Heart left ventricle (tissue), 16 donors: Measurements from ENCODE around the gene GAN. TPM values are rescaled to one million over a fixed set of nuclear protein-coding genes. Genes with fewer than 3 reads are reported as not detected.

ENCODE experiments used
- ATAC-seq, 4 donors: fragments of 200-7000 bp; cut with Tn5 transposase; one replicate each; pipeline ENCODE4 v1.9.1; 2020 to 2022; ENCODE audit warnings: moderate library complexity in 4 of 4, mild to moderate bottlenecking in 3 of 4, moderate number of reproducible peaks in 1 of 4
- DNase-seq, 5 donors: peaks; one replicate each; pipeline ENCODE4 v3.0.0-alpha.2; 2020
- H3K27ac ChIP-seq, 12 donors: fragments of 200-600 bp; sonication (generic) in 4 of 12; one replicate each; pipeline versions ENCODE4 v1.5.0 to v1.8.0; 2016 to 2022; ENCODE audit warnings: mild to moderate bottlenecking in 2 of 12
- H3K27me3 ChIP-seq, 9 donors: fragments of 200-600 bp; sonication (generic) in 2 of 9; one replicate each; pipeline versions ENCODE4 v1.5.1 to v1.8.0; 2016 to 2022; ENCODE audit warnings: mild to moderate bottlenecking in 3 of 9
- H3K36me3 ChIP-seq, 9 donors: fragments of 200-600 bp; sonication (generic) in 2 of 9; one replicate each; pipeline versions ENCODE4 v1.5.0 to v1.8.0; 2018 to 2022; ENCODE audit warnings: mild to moderate bottlenecking in 2 of 9
- H3K4me1 ChIP-seq, 12 donors: fragments of 200-600 bp; sonication (generic) in 4 of 12; one replicate each; pipeline versions ENCODE4 v1.5.0 to v1.8.0; 2016 to 2022; ENCODE audit warnings: mild to moderate bottlenecking in 3 of 12
- H3K4me3 ChIP-seq, 12 donors: fragments of 200-600 bp; sonication (generic) in 4 of 12; one replicate each; pipeline versions ENCODE4 v1.5.0 to v1.8.0; 2017 to 2022; ENCODE audit warnings: mild to moderate bottlenecking in 9 of 12, moderate library complexity in 4 of 12
- H3K9me3 ChIP-seq, 12 donors: fragments of 200-600 bp; sonication (generic) in 4 of 12; one replicate each; pipeline versions ENCODE4 v1.5.0 to v1.8.0; 2016 to 2022; ENCODE audit warnings: mild to moderate bottlenecking in 1 of 12
- POLR2A ChIP-seq, 2 donors: fragments of 450-650 bp; IDR thresholded peaks; one replicate each; pipeline ENCODE4 v1.6.1; 2017; ENCODE audit warnings: antibody characterized with exemption in 2 of 2, mild to moderate bottlenecking in 2 of 2, moderate library complexity in 2 of 2
- WGBS, 4 donors: extraction: QIAGEN DNeasy Blood & Tissue Kit in 2 of 4; methylation state at CpG; one replicate each; pipeline versions ENCODE4 v1.1.5 to v1.1.7; 2013 to 2018; 5-methylcytosine and 5-hydroxymethylcytosine counted together
- intact Hi-C, 10 donors: fragments of 100-400 bp; cut with DNase I; formaldehyde crosslinking; loops; one replicate each; pipeline versions ENCODE4 v1.11.1 to v1.14.2; 2022
- polyA plus RNA-seq, 2 donors: library from polyadenylated mRNA; stranded (reverse); fragments of 200-250 nt; gene quantifications; one replicate each; pipeline ENCODE4 v1.2.3, GENCODE V29; 2013
- total RNA-seq, 9 donors: library from RNA; depleted of rRNA in 2 of 9; stranded (reverse); fragments of >200 nt in 2 of 9; fragmentation: NEBNext Ultra II Directional in 3 of 9; extraction: Animal tissue kit (Norgen Biotek cat#: 25700) in 3 of 9; gene quantifications; one replicate each; pipeline versions ENCODE4 v1.1.0 to v1.2.4, GENCODE V29; 2016 to 2023
- TF ChIP-seq, protein P1 (sequence below), 12 donors: fragments of 200-600 bp; sonication (generic) in 4 of 12; IDR thresholded peaks; one replicate each; pipeline versions ENCODE4 v1.5.0 to v1.8.0; 2018 to 2022; ENCODE audit warnings: antibody characterized with exemption in 12 of 12, mild to moderate bottlenecking in 5 of 12
- donor health status: ischemic (EF 13 %, LVEDD 7.1; RV severe dilation, severe dysfunction).
- donor health status: healthy with polysubstance abuse.
- donor health status: DM: no; HTN: yes; CAD: no.
- donor health status: DM: no; HTN: no; CAD: no.
- donor health status: ischemic (EF 25% LVEDD 6.9; RV normal size, moderate dysfunction).
- donor health status: ischemic (EF 25% LVEDD 5.7; RV mildly dilated, moderate dysfunction).
- donor health status: healthy.
- donor health status: DM: yes; HTN: yes; CAD: no.
- donor health status: ischemic (EF 35%, LVEDD 5.7; RV mildly dilated, moderate dysfunction).
- donor health status: nonischemic (EF 11% LVEDD 7.7; RV severe dilation, severe dysfunction).
- donor health status: DM: yes; HTN: yes; CAD: no.
- donor health status: PGD.
- donor health status: ischemic (EF 29% LVEDD 5.4; RV normal size, mild dysfunction).
- donor health status: nonischemic (EF 23%, LVEDD 6.1; RV moderate dilation, normal function).

Gene GAN
- total and polyA plus RNA-seq, 11 donors = 1.6 to 17.7 (median 11.5) TPM

DNA sequence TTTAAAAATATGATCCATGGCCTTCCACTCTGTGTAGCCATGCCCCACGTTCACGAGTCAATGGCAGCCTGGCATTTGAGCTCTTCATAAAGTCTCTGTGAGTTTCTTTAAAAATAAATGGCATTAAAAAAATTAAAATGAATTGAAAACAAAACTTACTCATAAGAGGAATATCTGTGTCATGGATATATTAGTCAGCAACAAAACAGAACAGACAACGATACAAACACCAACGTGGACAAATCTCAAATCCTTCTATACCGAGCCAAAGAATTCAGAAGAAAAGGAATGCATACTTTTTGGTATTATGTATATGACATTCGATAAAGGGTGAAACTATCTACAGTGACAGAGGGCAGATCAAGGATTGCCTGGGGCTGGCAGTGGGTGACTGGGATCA is 121.6 kb downstream of the GAN start:
- TF ChIP-seq, protein P1, sequence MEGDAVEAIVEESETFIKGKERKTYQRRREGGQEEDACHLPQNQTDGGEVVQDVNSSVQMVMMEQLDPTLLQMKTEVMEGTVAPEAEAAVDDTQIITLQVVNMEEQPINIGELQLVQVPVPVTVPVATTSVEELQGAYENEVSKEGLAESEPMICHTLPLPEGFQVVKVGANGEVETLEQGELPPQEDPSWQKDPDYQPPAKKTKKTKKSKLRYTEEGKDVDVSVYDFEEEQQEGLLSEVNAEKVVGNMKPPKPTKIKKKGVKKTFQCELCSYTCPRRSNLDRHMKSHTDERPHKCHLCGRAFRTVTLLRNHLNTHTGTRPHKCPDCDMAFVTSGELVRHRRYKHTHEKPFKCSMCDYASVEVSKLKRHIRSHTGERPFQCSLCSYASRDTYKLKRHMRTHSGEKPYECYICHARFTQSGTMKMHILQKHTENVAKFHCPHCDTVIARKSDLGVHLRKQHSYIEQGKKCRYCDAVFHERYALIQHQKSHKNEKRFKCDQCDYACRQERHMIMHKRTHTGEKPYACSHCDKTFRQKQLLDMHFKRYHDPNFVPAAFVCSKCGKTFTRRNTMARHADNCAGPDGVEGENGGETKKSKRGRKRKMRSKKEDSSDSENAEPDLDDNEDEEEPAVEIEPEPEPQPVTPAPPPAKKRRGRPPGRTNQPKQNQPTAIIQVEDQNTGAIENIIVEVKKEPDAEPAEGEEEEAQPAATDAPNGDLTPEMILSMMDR (IDR thresholded peaks at IDR 0.05) = no peak
- no peak for TF ChIP-seq POLR2A (IDR thresholded peaks at IDR 0.05)
- no peaks in the 10 kb centered on the region for H3K36me3 ChIP-seq
- no peak overlapping the region for H3K4me3 ChIP-seq
- DNase-seq (no peak), ATAC-seq (no peak)
- WGBS, 4 donors = 92 to 95% (median 94%) methylated on average over 6 of the region's 6 CpGs
- H3K4me1 ChIP-seq = peaks cover 0 to 19% (median 0%) of the 10 kb centered on the region in 12 donors
- intact Hi-C loops = no loop called here
- no peaks in the 10 kb centered on the region for H3K27me3 ChIP-seq
- no peaks in the 10 kb centered on the region for H3K9me3 ChIP-seq
- no peak overlapping the region for H3K27ac ChIP-seq

DNA sequence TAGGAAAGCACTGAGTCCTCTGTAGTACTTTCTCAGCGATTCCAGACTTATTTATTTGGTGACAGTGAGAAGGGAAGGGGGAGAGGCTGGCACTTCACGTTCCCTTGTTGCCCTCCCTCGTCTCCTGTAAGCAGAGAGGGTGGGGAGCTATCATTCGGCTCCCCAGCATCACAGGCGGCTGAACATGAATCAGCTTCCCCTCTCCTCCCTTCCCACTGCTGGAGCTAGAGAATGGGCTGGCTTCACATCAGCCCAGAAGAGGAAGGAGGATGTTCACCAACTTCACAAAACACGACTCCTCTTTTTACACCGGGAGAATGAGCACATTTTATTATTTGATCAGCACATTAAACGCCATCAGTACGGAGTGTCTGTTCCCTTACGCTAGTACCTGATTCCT is 123.1 kb downstream of the GAN start:
- DNase-seq (no peak), ATAC-seq (peak in 2 of 4 donors; percentile 53 to 59)
- intact Hi-C loops = no loop called here
- peaks cover 0 to 10% (median 0%) of the 10 kb centered on the region in 12 donors for H3K4me1 ChIP-seq
- H3K27ac ChIP-seq = no peak overlapping the region
- no peaks in the 10 kb centered on the region for H3K9me3 ChIP-seq
- no peaks in the 10 kb centered on the region for H3K27me3 ChIP-seq
- no peak overlapping the region for H3K4me3 ChIP-seq
- H3K36me3 ChIP-seq = no peaks in the 10 kb centered on the region
- TF ChIP-seq POLR2A (IDR thresholded peaks at IDR 0.05) = no peak
- TF ChIP-seq, protein P1 (IDR thresholded peaks at IDR 0.05) = no peak
- WGBS, 4 donors = 50 to 57% (median 53%) methylated on average over 10 of the region's 10 CpGs

Other genes starting within 250 kb of the GAN start
- 1 to 10 TPM in 2 of 9 donors, under 1 TPM in 4, not detected in 3; 0.34 to 1.4 (median 0.63) TPM for gene C16orf46, start 237.7 kb upstream of the GAN start, total RNA-seq
- gene C16orf46, start 237.7 kb upstream of the GAN start, polyA plus RNA-seq = 1 to 10 TPM; 1.0 to 1.7 TPM
- 10 to 100 TPM; 22.3 to 51.2 (median 40.1) TPM for gene GCSH, start 218.6 kb upstream of the GAN start, total RNA-seq
- 10 to 100 TPM; 38.5 to 47.7 TPM for gene GCSH, start 218.6 kb upstream of the GAN start, polyA plus RNA-seq
- gene BCO1, start 76.3 kb upstream of the GAN start, total RNA-seq = under 1 TPM in 2 of 9 donors, not detected in 7; 0.70 to 0.75 TPM
- gene BCO1, start 76.3 kb upstream of the GAN start, polyA plus RNA-seq = not detected
- gene CMIP, start 129.8 kb downstream of the GAN start, total RNA-seq = 10 to 100 TPM in 6 of 9 donors, 1 to 10 TPM in 3; 7.6 to 48.8 (median 16.3) TPM
- gene CMIP, start 129.8 kb downstream of the GAN start, polyA plus RNA-seq = 1 to 10 TPM; 4.1 to 9.2 TPM